Sigmoid colon (tissue), 4 donors: ENCODE results near the gene NXN.

ENCODE experiments used
- CTCF ChIP-seq, 4 experiments: fragments of 450-650 bp in 3 of 4; fragments of 200-600 bp in 1 of 4; IDR thresholded peaks; one replicate each; pipeline ENCODE4 v1.5.1; 2016 to 2019; ENCODE audit warnings: antibody characterized with exemption in 4 of 4, mild to moderate bottlenecking in 3 of 4, moderate library complexity in 2 of 4
- EP300 ChIP-seq, 4 donors: sonication (generic); formaldehyde crosslinking; IDR thresholded peaks; one replicate each; pipeline ENCODE4 v1.6.1; 2017; ENCODE audit warnings: antibody characterized with exemption in 4 of 4

- TF ChIP-seq CTCF (IDR thresholded peaks at IDR 0.05) (no peak), EP300 (IDR thresholded peaks at IDR 0.05) (peak in 1 of 4 donors; percentile 43)
Measured at GRCh38 chr17:862582-862981, 117.0 kb downstream of the NXN start.
